Fibroblast of lung (primary cell): ENCODE measurements around the gene EPHB3.

ENCODE experiments used
- EZH2 ChIP-seq: IDR thresholded peaks from 2 replicates; pipeline ENCODE4 v1.5.1; 2012; ENCODE audit warnings: low read length, control low read depth, mild to moderate bottlenecking; ENCODE audit errors: missing control alignments
- TF ChIP-seq, protein P1 (sequence below), 2 donors: IDR thresholded peaks in 1 of 2; conservative IDR thresholded peaks in 1 of 2; 1 replicate in 1 of 2; 2 replicates in 1 of 2; pipeline ENCODE4 v1.5.1; 2011 to 2012; ENCODE audit warnings: low read length in 2 of 2, control low read depth in 1 of 2, inconsistent platforms in 1 of 2, low read depth in 1 of 2, mild to moderate bottlenecking in 1 of 2

GRCh38 chr3:184512621-184513020 lies 49.0 kb upstream of the EPHB3 start:
- TF ChIP-seq, protein P1, sequence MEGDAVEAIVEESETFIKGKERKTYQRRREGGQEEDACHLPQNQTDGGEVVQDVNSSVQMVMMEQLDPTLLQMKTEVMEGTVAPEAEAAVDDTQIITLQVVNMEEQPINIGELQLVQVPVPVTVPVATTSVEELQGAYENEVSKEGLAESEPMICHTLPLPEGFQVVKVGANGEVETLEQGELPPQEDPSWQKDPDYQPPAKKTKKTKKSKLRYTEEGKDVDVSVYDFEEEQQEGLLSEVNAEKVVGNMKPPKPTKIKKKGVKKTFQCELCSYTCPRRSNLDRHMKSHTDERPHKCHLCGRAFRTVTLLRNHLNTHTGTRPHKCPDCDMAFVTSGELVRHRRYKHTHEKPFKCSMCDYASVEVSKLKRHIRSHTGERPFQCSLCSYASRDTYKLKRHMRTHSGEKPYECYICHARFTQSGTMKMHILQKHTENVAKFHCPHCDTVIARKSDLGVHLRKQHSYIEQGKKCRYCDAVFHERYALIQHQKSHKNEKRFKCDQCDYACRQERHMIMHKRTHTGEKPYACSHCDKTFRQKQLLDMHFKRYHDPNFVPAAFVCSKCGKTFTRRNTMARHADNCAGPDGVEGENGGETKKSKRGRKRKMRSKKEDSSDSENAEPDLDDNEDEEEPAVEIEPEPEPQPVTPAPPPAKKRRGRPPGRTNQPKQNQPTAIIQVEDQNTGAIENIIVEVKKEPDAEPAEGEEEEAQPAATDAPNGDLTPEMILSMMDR (conservative IDR thresholded peaks at IDR 0.05 in 1 of 2, IDR thresholded peaks at IDR 0.05 in 1 of 2; ENCODE audit: low read depth in 1 of 2, low read length in 2 of 2) = no peak
- no peak for TF ChIP-seq EZH2
